Activated naive CD4-positive, alpha-beta T cell treated with Interleukin-2 at 50 U/mL for 16 hours (primary cell): ENCODE data around the gene FIZ1.

Experiments used
- DNase-seq: peaks from one replicate; pipeline ENCODE4 v3.0.0-alpha.2; 2020

The FIZ1 gene

DNA sequence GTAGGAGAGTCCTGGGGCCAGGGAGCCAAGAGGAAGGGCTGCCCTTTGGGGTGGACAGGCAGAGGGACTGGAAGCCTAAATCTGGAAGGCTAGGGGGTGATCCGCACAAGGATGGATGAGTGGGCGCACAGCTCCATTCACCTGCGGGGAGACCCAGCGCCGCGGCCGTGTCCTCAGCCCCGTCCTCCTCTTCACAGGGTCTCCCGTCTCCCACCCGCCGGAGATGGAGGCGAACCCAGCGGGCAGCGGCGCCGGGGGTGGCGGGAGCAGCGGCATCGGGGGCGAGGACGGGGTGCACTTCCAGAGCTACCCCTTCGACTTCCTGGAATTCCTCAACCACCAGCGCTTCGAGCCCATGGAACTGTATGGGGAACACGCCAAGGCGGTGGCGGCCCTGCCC, 14.1 kb upstream of the FIZ1 start:
- DNase-seq, result no peak

DNA sequence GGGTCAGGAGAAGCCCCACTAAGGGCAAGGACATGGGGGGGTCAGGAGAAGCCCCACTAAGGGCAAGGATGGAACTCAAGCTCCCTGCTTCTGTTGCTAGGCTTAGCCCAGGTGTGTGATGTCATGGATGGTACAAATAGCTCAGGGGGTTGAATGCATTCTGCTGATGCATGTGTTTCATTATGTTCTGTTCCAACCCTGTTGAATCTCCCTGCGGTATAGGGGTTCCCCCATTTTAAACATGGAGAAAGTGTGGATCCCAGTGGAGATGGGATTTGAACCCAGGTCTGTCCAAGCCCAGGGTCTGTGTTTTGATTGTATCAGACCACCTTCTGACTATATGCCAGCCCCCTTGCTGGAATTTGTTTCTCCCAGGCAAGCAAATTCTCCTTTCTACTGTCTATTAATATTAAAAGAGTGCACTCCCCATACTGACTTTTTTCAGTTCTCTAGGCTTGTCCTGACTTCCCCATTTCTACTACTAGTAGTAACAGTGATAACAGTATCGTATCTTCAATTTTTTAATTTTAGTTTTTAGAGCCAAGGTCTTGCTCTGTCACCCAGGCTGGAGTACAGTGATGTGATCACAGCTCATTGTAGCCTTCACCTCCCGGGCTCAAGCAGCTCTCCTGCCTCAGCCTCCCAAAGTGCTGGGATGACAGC, 12.8 kb upstream of the FIZ1 start:
- DNase-seq, result no peak

DNA sequence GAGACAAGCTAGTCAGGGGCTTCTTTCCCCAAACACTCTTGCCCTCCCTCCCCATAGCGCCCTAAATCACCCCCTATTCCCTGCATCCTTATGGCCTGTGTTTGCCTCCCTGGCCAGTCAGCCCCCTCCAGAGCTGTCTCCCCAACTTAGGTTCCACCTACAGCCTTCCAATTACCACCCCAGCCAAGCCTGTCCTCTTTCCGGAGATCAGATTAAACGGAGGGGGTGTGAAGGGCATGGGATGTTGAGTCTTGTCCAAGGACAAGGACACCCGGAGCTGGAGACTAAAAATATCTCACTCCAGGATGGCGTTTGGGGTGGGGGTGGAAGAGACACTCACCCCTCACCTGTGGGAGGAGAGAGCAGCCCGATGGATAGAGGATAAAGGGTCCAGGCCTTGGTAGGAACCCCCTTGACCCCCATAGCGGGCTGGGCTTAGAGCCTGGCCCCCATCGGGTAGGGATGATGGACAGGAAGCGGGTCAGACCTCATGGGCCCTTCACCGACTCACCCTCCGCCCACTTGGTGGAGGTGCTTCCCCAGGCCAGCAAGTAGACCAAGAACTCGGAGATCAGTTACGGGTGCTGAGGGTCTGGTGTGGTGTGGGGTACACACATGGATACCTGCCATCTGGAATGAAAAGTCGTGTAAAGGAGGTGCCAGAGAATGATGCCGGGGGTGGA, 12.1 kb upstream of the FIZ1 start:
- no peak for DNase-seq

DNA sequence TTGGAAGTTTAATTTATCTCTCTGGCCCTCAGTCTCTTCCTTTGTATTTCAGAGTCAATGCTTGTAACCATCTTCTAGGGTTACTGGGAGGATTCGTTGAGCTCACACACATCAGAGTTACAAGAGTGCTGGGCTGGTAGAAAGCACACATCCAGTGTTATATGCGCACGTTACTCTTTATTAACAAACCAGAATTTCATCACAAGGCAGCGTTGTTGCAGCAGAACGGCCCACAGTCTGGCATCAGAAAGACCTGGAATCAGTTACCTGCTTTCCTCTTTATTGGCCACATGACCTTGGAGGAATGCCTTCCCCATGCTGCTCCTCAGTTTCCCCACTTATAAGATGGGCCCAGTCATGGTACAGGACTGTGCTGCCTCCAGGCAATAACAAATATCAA, 10.0 kb upstream of the FIZ1 start:
- no peak for DNase-seq

DNA sequence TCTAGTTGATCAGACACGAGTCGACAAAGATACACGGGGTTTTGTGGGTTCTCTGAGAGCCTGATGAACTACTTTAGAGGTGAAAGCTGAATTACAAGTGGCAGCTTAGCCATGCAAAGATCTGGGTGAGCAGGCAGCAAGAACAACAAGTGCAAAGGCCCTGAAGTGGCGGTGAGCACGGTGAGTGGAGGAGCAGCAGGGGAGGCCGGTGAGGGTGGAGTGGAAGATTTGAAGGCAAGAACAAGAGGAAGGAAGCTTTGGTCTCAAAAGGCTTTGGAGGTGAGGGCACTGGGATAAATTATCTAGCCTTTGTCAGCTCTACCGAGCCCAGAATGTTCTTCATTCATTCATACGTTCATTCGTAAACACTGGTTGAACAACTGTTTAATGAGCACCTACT, 7.5 kb upstream of the FIZ1 start:
- DNase-seq, result no peak

DNA sequence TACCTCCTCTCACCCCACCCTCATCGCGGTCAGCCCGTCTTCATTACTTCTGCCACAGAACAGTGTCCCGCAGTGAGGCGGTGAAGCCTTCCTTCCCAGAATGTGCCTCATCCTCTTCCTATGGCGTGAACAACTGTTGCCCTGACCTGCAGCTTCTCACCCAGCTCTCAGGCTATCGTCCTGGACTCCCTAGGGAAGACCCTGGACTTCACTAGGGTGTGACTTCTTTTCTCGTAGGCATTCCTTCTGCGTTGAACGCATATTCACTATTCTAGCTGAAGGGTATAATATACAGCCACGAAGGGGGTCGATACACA, 7.1 kb upstream of the FIZ1 start:
- DNase-seq, result no peak

DNA sequence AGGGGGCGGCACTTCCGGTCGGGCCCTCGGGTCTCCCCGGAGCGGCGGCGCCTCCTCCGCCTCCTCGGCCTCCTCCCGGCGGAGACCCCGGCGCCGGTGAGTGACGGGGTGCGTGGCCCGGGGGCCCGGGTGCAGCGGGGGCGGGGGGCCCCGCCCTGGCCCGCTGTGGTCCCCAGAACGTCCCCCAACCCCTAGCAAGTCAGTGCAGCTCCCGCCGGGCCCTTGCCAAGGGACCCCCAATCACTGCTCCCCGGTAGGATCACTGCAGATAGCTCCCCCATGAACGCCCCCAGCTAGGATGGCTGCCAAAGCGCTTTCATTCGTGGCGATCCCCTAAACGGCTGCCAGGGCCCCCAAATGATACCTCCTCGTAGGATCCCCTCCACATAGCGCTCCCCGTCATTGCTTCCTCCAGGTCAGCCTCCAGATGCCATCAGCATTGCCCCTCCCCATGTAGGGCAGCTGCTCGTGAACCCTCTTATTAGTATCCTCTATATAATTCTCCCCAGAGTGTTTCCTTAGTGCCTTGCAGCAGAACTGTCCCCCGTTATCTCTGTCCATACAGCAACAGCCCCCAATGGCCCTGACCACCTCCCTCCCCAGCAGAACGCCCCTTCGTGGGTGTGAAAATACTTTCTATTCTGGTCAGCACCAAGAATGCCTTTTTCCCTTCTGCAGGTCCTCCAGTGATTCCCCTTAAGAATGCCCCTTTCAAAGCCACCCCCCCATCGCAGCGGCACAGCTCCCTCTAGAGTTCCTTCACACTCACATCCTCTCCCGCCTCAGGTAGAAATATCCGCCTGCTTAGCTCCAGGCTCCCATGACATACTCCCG, 6.5 kb upstream of the FIZ1 start, which contains the start of gene ZNF865:
Gene ZNF865 (plus strand): TSS at position 11 of the 834 bp plus-strand sequence. CDS start 7,972 bp downstream, outside the sequence.
- DNase-seq, result peak; percentile 72

- peak; percentile 99 for DNase-seq
Measured at GRCh38 chr19:55605207-55605636, 5.9 kb upstream of the FIZ1 start.

- no peak for DNase-seq
Measured at GRCh38 chr19:55603581-55604292, 4.4 kb upstream of the FIZ1 start.

DNA sequence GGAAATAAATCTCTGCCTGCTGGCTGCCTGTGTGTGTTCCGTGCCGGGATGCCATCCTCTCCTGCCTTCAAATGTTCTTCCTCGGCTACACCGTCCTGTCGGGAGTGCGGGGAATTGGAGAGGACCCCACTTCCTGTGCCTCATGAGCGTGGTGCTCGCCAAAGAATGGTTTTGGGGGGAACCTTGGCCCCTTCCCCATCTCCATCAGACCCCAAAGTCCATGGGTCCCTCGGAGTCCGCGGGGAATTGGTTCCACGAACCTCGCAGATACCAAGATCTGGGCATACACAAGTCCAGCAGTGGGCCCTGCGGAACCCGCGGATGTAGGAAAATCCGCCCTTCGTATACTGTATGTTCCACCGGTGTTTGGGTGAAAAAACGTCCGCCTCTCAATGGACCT, 3.8 kb upstream of the FIZ1 start:
- DNase-seq, result no peak

DNA sequence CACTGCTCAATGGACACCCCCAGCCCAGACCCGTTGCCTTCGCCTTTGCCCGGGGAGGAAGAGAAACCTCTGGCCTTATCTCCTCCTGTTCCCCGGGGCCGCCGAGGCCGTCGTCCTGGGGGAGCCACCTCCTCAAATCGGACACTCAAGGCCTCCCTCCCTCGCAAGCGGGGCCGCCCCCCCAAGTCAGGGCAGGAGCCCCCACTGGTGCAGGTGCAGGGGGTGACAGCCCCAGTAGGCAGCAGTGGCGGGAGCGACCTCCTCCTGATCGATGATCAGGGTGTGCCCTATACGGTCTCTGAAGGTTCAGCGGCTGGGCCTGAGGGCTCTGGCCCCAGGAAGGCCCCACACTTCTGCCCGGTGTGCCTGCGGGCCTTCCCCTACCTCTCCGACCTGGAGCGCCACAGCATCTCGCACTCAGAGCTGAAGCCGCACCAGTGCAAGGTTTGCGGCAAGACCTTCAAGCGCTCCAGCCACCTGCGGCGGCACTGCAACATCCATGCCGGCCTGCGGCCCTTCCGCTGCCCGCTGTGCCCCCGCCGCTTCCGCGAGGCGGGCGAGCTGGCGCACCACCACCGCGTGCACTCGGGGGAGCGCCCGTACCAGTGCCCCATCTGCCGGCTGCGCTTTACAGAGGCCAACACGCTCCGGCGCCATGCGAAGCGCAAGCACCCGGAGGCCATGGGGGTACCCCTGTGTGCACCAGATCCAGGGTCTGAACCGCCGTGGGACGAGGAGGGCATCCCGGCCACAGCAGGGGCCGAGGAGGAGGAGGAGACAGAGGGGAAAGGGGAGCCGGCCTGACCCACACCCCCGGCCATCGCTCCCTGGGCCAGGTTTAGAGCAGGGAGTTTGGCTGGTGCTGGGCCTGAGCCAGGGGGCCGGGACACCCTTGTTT, 3.0 kb upstream of the FIZ1 start:
- no peak for DNase-seq

DNA sequence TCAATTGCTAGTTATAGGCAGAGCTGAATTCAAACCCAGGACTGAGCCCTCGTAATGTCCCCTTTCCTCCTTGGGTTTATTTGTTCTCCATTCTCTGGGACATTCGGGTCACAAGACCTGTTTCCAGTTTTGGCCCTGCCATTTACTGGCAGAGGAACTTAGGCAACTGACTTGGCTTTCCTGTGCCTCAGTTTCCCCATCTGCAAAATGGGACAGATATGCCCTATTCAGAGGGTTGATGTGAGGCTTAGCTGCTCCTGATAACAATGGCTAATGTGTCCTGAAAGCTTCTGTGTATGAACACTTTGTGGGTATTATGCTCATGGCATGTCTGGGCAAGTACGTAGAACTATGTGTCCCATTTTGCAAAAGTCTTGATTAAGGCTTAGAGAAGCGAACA, 1.8 kb upstream of the FIZ1 start:
- no peak for DNase-seq

DNA sequence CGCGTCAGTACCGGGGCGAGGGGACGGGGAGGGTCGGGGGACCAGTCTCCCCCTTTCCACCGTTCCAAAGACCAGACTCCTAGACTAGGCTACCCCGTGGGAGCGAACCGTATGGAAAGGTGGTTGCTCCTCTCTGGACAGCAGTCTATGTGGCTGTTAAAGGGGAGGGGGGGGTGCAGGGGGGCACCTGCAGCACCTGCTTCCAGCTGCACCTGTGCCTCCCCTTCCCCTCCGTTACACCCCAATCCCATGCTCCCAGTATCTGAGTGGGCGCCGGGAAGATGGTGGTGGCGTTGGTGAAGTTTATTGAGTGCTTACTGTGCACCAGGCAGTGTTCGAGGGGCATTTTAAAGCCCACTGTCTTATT, 1.3 kb upstream of the FIZ1 start:
- no peak for DNase-seq

GRCh38 chr19:55599842-55600661, 735 bp upstream of the FIZ1 start, which contains the start of gene ZNF524:
TSS of gene ZNF524 (plus strand) at chr19:55600288. CDS start at chr19:55602113, 1,825 bp downstream.
- DNase-seq, result peak; percentile 85

DNA sequence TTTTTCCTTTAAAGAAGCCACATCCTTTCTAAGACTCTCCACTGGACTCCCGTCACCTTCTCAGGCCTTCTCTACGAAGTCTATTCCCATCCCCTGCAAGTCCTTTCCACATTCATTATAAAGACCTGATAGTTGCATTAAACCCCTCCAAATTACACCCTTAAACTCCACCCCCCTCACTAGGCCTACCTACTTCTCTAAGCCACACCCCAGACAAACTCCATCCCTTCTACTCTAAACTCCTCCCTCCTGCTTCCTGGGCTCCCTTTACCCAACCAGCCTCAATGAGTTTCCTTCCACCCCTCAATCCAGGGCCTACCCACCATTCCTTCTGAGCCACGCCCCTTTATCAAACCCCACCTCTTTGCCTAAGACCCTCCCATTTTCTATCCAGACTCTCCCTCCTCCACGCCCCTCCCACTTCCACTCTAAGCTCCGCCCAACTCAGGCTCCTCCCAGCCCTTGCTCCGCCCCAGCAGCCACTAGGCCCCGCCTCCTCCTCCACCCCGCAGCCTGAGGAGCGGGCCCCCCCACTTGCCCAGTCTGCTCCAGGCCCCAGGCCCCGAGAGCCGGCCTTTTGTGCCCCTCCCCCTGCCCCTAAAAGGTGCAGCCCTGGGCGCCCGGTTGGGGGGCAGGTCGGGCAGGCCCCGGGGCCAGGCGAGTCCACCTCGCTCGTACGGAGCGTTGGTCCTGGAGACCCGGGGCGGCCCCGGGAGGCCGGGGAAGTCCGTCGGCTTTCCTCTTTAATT, 424 bp downstream of the FIZ1 start:
- peak; percentile 90 for DNase-seq

DNA sequence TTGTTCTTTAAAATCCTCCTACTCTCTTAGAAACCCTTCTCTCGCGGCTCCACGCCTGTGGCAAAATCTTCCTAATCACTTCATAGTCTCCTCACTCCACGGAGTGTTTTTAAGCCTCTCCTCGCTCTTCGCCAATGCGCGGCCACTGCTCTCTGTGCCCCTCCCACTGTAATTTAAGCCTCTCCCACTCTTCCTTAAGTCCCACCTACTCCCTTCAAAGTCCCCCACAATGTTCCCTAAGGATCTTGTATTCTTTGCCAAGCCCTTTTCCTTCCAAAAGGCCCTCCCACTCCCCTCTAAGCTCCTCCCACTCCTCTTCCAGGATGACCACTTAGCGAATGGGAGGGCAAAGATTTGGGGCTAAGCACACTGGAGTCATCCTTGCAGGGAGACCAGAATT, 1.3 kb downstream of the FIZ1 start:
- DNase-seq, result no peak

- DNase-seq, result no peak
Measured at GRCh38 chr19:55597501-55597921, 1.8 kb downstream of the FIZ1 start.

- DNase-seq, result no peak
Measured at GRCh38 chr19:55596304-55596703, 3.0 kb downstream of the FIZ1 start.

DNA sequence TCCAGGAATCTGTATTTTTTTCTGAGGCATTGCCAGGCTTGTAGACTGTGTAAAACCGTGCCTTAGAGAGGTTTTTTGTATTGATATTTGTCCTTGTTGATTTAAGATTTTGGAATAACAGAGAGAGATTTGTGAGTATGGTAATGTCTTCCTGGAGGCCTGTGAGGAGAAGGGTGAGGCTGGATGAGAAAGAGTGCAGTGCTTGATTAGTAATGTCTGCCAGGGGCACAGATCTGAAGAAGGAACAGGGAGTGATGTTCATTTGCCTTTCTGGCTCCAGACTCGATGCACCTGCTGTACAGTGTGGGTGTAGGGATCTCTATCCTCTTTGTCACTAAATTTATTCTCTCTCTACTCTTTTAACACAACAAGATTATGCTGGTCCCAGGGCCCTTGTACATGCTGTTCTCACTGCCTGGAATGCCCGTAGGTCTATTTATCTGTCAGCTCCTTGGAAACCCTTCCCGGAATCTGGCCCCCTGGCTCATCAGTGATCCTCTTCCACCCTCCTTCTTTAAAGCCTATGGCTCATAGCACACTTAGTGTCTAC, 4.2 kb downstream of the FIZ1 start:
- DNase-seq, result no peak
